NT2/D1 (cell line): ENCODE results near the gene KIAA0513.

ENCODE experiments used
- YY1 ChIP-seq: IDR thresholded peaks from 2 replicates; pipeline ENCODE4 v1.6.1; 2011; ENCODE audit not compliant: insufficient read length, insufficient read depth
- ZNF274 ChIP-seq: IDR thresholded peaks from 2 replicates; pipeline ENCODE4 v1.6.1; 2011; ENCODE audit warnings: mild to moderate bottlenecking, low read depth, low read length

- TF ChIP-seq ZNF274 (no peak), YY1 (no peak)
Observed at GRCh38 chr16:85114909-85115567, 87.4 kb downstream of the KIAA0513 start.
